ENCODE measurements around the gene NUBPL. TPM values are rescaled to one million over a fixed set of nuclear protein-coding genes. Genes with fewer than 3 reads are reported as not detected.

Gene NUBPL
- total and polyA plus RNA-seq, 7 donors = 3.3 to 16.3 (median 8.5) TPM

- WGBS, 3 donors = 66 to 73% (median 70%) methylated on average over 2 of the region's 2 CpGs
- ATAC-seq = no peak
Measured at GRCh38 chr14:31590206-31590605, 29.0 kb downstream of the NUBPL start.

GRCh38 chr14:31592122-31592521 lies 30.9 kb downstream of the NUBPL start:
- H3K27ac ChIP-seq = no peak overlapping the region
- ATAC-seq (no peak), DNase-seq (no peak)
- H3K9me3 ChIP-seq = no peaks in the 10 kb centered on the region
- no peak for TF ChIP-seq CTCF (IDR thresholded peaks at IDR 0.05)
- no peaks in the 10 kb centered on the region for H3K36me3 ChIP-seq (ENCODE audit: insufficient read depth in 1 of 2, low read depth in 1 of 2)
- intact Hi-C loops (cut with DNase I) = no loop called here
- H3K27me3 ChIP-seq (ENCODE audit: insufficient read depth in 3 of 3, low read length in 2 of 3) = no peaks in the 10 kb centered on the region
- H3K4me1 ChIP-seq = no peaks in the 10 kb centered on the region
- no peak overlapping the region for H3K4me3 ChIP-seq

More at GRCh38 chr14:31590206-31590605, 29.0 kb downstream of the NUBPL start:
- Histone ChIP-seq H3K4me1 (no peaks in the 10 kb centered on the region), H3K9me3 (no peaks in the 10 kb centered on the region), H3K27ac (no peak overlapping the region), H3K4me3 (no peak overlapping the region), H3K36me3 (ENCODE audit: insufficient read depth in 1 of 2, low read depth in 1 of 2) (no peaks in the 10 kb centered on the region), H3K27me3 (ENCODE audit: insufficient read depth in 3 of 3, low read length in 2 of 3) (no peaks in the 10 kb centered on the region)
- TF ChIP-seq CTCF (IDR thresholded peaks at IDR 0.05) = no peak
- no peak for DNase-seq
- intact Hi-C loops (cut with DNase I) = no loop called here

- TF ChIP-seq CTCF (IDR thresholded peaks at IDR 0.05) = no peak
Measured at GRCh38 chr14:31592631-31593030, 31.4 kb downstream of the NUBPL start.

GRCh38 chr14:31596342-31597095 lies 35.3 kb downstream of the NUBPL start:
- intact Hi-C loops (cut with DNase I) = no loop called here
- peaks cover 3% of the 10 kb centered on the region for H3K9me3 ChIP-seq
- no peak for TF ChIP-seq CTCF (IDR thresholded peaks at IDR 0.05)
- DNase-seq = no peak
- no peak overlapping the region for H3K4me3 ChIP-seq
- ATAC-seq = no peak
- no peak overlapping the region for H3K27ac ChIP-seq
- WGBS, 3 donors = 71 to 75% (median 73%) methylated on average over 7 of the region's 7 CpGs
- no peaks in the 10 kb centered on the region for H3K4me1 ChIP-seq
- no peaks in the 10 kb centered on the region for H3K27me3 ChIP-seq (ENCODE audit: insufficient read depth in 3 of 3, low read length in 2 of 3)
- peaks cover 0 to 5% of the 10 kb centered on the region in 2 donors for H3K36me3 ChIP-seq (ENCODE audit: insufficient read depth in 1 of 2, low read depth in 1 of 2)

More at GRCh38 chr14:31592631-31593030, 31.4 kb downstream of the NUBPL start:
- Histone ChIP-seq H3K36me3 (ENCODE audit: insufficient read depth in 1 of 2, low read depth in 1 of 2) (no peaks in the 10 kb centered on the region), H3K9me3 (no peaks in the 10 kb centered on the region), H3K27ac (no peak overlapping the region), H3K4me1 (no peaks in the 10 kb centered on the region), H3K4me3 (no peak overlapping the region), H3K27me3 (ENCODE audit: insufficient read depth in 3 of 3, low read length in 2 of 3) (no peaks in the 10 kb centered on the region)
- DNase-seq (no peak), ATAC-seq (no peak)
- WGBS, 3 donors = 88 to 94% (median 91%) methylated on average over 2 of the region's 2 CpGs
- intact Hi-C loops (cut with DNase I) = no loop called here

GRCh38 chr14:31605702-31606101 lies 44.5 kb downstream of the NUBPL start:
- intact Hi-C loops (cut with DNase I) = no loop called here
- Histone ChIP-seq H3K36me3 (ENCODE audit: insufficient read depth in 1 of 2, low read depth in 1 of 2) (no peaks in the 10 kb centered on the region), H3K9me3 (no peaks in the 10 kb centered on the region), H3K4me1 (no peaks in the 10 kb centered on the region), H3K4me3 (no peak overlapping the region), H3K27me3 (ENCODE audit: insufficient read depth in 3 of 3, low read length in 2 of 3) (no peaks in the 10 kb centered on the region), H3K27ac (no peak overlapping the region)
- no peak for ATAC-seq
- TF ChIP-seq CTCF (IDR thresholded peaks at IDR 0.05) = no peak
- WGBS, 3 donors = 86 to 96% (median 93%) methylated on average over 2 of the region's 2 CpGs
- no peak for DNase-seq
